Inferior parietal cortex (tissue), 1 donor: ENCODE data around the gene GABARAP.

Experiments
- DNase-seq: peaks from one replicate; pipeline ENCODE4 v3.0.0-alpha.2; 2016; ENCODE audit errors: extremely low spot score

Gene GABARAP

GRCh38 chr17:7222093-7222971, 19.9 kb downstream of the GABARAP start:
- no peak for DNase-seq

GRCh38 chr17:7221278-7222092, 20.8 kb downstream of the GABARAP start:
- DNase-seq, result no peak

- DNase-seq, result no peak
Measured at GRCh38 chr17:7220593-7221277, 21.5 kb downstream of the GABARAP start.

GRCh38 chr17:7219812-7220592, 22.2 kb downstream of the GABARAP start, which contains the start of the genes ACADVL and DLG4:
Gene ACADVL (plus strand): TSS chr17:7219938. CDS start chr17:7219985, 47 bp downstream.
Gene DLG4 (minus strand): TSS chr17:7219836.
- DNase-seq, result peak; percentile 88

- no peak for DNase-seq
Measured at GRCh38 chr17:7219229-7219811, 22.9 kb downstream of the GABARAP start.

- DNase-seq, result no peak
Measured at GRCh38 chr17:7218758-7219157, 23.5 kb downstream of the GABARAP start.

- DNase-seq, result no peak
Measured at GRCh38 chr17:7218166-7218565, 24.1 kb downstream of the GABARAP start.

- no peak for DNase-seq
Measured at GRCh38 chr17:7217113-7217987, 24.9 kb downstream of the GABARAP start.

GRCh38 chr17:7216242-7217112, 25.8 kb downstream of the GABARAP start:
- DNase-seq, result no peak

GRCh38 chr17:7215652-7216180, 26.5 kb downstream of the GABARAP start:
- no peak for DNase-seq

- no peak for DNase-seq
Measured at GRCh38 chr17:7215136-7215638, 27.1 kb downstream of the GABARAP start.

GRCh38 chr17:7214300-7215135, 27.7 kb downstream of the GABARAP start:
- peak; percentile 94 for DNase-seq

- peak; percentile 77 for DNase-seq
Measured at GRCh38 chr17:7213895-7214299, 28.4 kb downstream of the GABARAP start.

- DNase-seq, result no peak
Measured at GRCh38 chr17:7211491-7212273, 30.6 kb downstream of the GABARAP start.

- DNase-seq, result no peak
Measured at GRCh38 chr17:7208754-7209460, 33.3 kb downstream of the GABARAP start.

GRCh38 chr17:7208027-7208571, 34.1 kb downstream of the GABARAP start:
- no peak for DNase-seq
